Uterus (tissue), 2 donors: ENCODE data around the gene FANCF.

ENCODE experiments used
- POLR2A ChIP-seq, 2 donors: fragments of 450-650 bp; IDR thresholded peaks; one replicate each; pipeline ENCODE4 v1.6.1; 2016; ENCODE audit warnings: antibody characterized with exemption in 2 of 2, mild to moderate bottlenecking in 1 of 2, moderate library complexity in 1 of 2
- TF ChIP-seq, protein P1 (sequence below), 4 experiments: fragments of 200-600 bp in 2 of 4; fragments of 450-650 bp in 2 of 4; sonication (generic) in 2 of 4; IDR thresholded peaks; one replicate each; pipeline ENCODE4 v1.5.1; 2016 to 2019; ENCODE audit warnings: antibody characterized with exemption in 4 of 4, mild to moderate bottlenecking in 2 of 4, moderate library complexity in 1 of 4

DNA sequence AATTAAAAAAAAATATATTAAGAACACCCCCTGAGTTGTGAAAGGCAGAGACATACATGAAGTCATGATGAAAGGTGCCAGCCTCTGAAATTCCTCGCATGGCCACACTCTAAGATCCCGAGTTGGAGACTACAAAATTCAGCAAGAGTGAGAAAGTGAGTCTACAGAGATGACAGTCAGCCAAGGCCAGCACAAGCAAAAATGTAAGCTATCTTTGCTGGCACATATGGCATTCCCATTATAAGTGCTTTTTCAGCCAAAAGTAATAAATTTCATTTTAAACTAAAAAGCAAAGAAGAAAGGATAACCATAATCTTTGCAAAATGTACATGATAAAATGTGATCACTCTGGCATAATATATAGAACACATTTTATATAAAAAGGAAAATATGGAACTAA lies 40.6 kb downstream of the FANCF start:
- TF ChIP-seq, protein P1, sequence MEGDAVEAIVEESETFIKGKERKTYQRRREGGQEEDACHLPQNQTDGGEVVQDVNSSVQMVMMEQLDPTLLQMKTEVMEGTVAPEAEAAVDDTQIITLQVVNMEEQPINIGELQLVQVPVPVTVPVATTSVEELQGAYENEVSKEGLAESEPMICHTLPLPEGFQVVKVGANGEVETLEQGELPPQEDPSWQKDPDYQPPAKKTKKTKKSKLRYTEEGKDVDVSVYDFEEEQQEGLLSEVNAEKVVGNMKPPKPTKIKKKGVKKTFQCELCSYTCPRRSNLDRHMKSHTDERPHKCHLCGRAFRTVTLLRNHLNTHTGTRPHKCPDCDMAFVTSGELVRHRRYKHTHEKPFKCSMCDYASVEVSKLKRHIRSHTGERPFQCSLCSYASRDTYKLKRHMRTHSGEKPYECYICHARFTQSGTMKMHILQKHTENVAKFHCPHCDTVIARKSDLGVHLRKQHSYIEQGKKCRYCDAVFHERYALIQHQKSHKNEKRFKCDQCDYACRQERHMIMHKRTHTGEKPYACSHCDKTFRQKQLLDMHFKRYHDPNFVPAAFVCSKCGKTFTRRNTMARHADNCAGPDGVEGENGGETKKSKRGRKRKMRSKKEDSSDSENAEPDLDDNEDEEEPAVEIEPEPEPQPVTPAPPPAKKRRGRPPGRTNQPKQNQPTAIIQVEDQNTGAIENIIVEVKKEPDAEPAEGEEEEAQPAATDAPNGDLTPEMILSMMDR (IDR thresholded peaks at IDR 0.05): no peak
- TF ChIP-seq POLR2A (IDR thresholded peaks at IDR 0.05): no peak
